Hepatocyte (in vitro differentiated cells): ENCODE results near the gene PEAK1. TPM values are rescaled to one million over a fixed set of nuclear protein-coding genes. Genes with fewer than 3 reads are reported as not detected.

Experiments
- DNase-seq: peaks from one replicate; pipeline ENCODE4 v3.0.0-alpha.2; 2016; ENCODE audit warnings: low spot score
- H2AFZ ChIP-seq: fragments of 200-600 bp; sonication (generic); 2 replicates; pipeline ENCODE4 v1.6.0; 2016; ENCODE audit warnings: antibody characterized with exemption, mild to moderate bottlenecking
- H3K27ac ChIP-seq: fragments of 200-600 bp; sonication (generic); 2 replicates; pipeline ENCODE4 v1.5.1; 2016; ENCODE audit warnings: mild to moderate bottlenecking
- H3K27me3 ChIP-seq: fragments of 200-600 bp; sonication (generic); 2 replicates; pipeline ENCODE4 v1.6.1; 2016
- H3K36me3 ChIP-seq: fragments of 200-600 bp; sonication (generic); replicated peaks from 2 replicates; pipeline ENCODE4 v1.5.1; 2016; ENCODE audit warnings: low read depth; ENCODE audit not compliant: insufficient read depth
- H3K4me1 ChIP-seq: fragments of 200-600 bp; sonication (generic); 2 replicates; pipeline ENCODE4 v1.5.1; 2016; ENCODE audit warnings: mild to moderate bottlenecking, moderate library complexity; ENCODE audit not compliant: insufficient read depth
- H3K4me2 ChIP-seq: fragments of 200-600 bp; sonication (generic); 2 replicates; pipeline ENCODE4 v1.6.0; 2016
- H3K4me3 ChIP-seq: fragments of 200-600 bp; sonication (generic); 2 replicates; pipeline ENCODE4 v1.5.1; 2016; ENCODE audit warnings: mild to moderate bottlenecking
- H3K79me2 ChIP-seq: fragments of 200-600 bp; sonication (generic); 2 replicates; pipeline ENCODE4 v1.6.0; 2017; ENCODE audit warnings: mild to moderate bottlenecking
- H3K9me2 ChIP-seq: fragments of 200-600 bp; sonication (generic); replicated peaks from 2 replicates; pipeline ENCODE4 v1.6.0; 2017; ENCODE audit warnings: mild to moderate bottlenecking; ENCODE audit not compliant: insufficient read depth
- H3K9me3 ChIP-seq: fragments of 200-600 bp; sonication (generic); 2 replicates; pipeline ENCODE4 v1.5.1; 2016; ENCODE audit warnings: low read depth, mild to moderate bottlenecking
- H4K20me1 ChIP-seq: fragments of 200-600 bp; sonication (generic); 2 replicates; pipeline ENCODE4 v1.6.0; 2016; ENCODE audit warnings: mild to moderate bottlenecking; ENCODE audit not compliant: insufficient read depth, poor library complexity, severe bottlenecking
- EZH2 ChIP-seq: fragments of 200-600 bp; sonication (generic); IDR thresholded peaks from 2 replicates; pipeline ENCODE4 v1.6.1; 2016; ENCODE audit warnings: antibody characterized with exemption, mild to moderate bottlenecking, borderline replicate concordance
- EZH2phosphoT487 ChIP-seq: fragments of 200-600 bp; sonication (generic); IDR thresholded peaks from one replicate; pipeline ENCODE4 v1.6.1; 2018; ENCODE audit warnings: antibody characterized with exemption, mild to moderate bottlenecking, low read depth, moderate library complexity; ENCODE audit not compliant: unreplicated experiment, severe bottlenecking
- WGBS: methylation state at CpG from one replicate; pipeline ENCODE4 v1.1.6; 2016; ENCODE audit warnings: low lambda C conversion rate; ENCODE audit errors: missing lambda C conversion rate; 5-methylcytosine and 5-hydroxymethylcytosine counted together
- polyA plus RNA-seq: library from polyadenylated mRNA; unstranded; fragments of >200 nt; fragmentation: Nextera tagmentation; extraction: Ambion mirVana; gene quantifications from 2 replicates; pipeline ENCODE4 v1.2.1, GENCODE V29; 2016
- total RNA-seq: library from RNA; depleted of rRNA; stranded (reverse); fragments of >200 nt; gene quantifications from 2 replicates; pipeline ENCODE4 v1.2.3, GENCODE V29; 2014
- TF ChIP-seq, protein P1 (sequence below): fragments of 200-600 bp; sonication (generic); IDR thresholded peaks from 2 replicates; pipeline ENCODE4 v1.5.1; 2016; ENCODE audit warnings: antibody characterized with exemption, mild to moderate bottlenecking; ENCODE audit not compliant: poor library complexity

PEAK1 gene
- total and polyA plus RNA-seq, 2 experiments from 2014 or later = 8.1 to 27.1 TPM

DNA sequence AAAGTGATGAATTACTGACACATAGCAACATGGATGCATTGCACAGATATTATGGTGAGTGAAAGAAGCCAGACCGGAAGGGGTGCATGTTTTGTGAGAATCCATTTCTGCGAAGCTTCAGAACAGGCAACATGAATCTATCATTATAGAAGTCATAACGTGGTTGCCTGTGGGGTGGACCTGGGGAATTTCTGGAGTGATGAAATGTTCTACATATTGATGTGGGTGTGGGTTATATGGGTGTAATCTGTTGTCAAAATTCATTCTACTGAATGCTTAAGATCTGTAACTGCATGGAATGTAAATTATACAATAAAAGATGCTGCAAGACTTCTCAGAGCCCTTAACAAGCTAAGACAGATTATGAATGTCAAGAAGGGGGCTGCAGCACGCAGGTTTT lies 323.8 kb downstream of the PEAK1 start:
- DNase-seq = no peak
- no peaks in the 10 kb centered on the region for H3K4me1 ChIP-seq
- WGBS = 63% methylated on average over 4 of the region's 4 CpGs
- TF ChIP-seq EZH2 (no peak), EZH2phosphoT487 (no peak)
- H2AFZ ChIP-seq = no peak overlapping the region
- H3K4me3 ChIP-seq = no peak overlapping the region
- H3K9me3 ChIP-seq = no peaks in the 10 kb centered on the region
- no peaks in the 10 kb centered on the region for H4K20me1 ChIP-seq
- H3K79me2 ChIP-seq = no peaks in the 10 kb centered on the region
- H3K27ac ChIP-seq = no peak overlapping the region
- H3K27me3 ChIP-seq = no peaks in the 10 kb centered on the region
- no peaks in the 10 kb centered on the region for H3K9me2 ChIP-seq
- H3K4me2 ChIP-seq = no peak overlapping the region
- H3K36me3 ChIP-seq = no peaks in the 10 kb centered on the region

DNA sequence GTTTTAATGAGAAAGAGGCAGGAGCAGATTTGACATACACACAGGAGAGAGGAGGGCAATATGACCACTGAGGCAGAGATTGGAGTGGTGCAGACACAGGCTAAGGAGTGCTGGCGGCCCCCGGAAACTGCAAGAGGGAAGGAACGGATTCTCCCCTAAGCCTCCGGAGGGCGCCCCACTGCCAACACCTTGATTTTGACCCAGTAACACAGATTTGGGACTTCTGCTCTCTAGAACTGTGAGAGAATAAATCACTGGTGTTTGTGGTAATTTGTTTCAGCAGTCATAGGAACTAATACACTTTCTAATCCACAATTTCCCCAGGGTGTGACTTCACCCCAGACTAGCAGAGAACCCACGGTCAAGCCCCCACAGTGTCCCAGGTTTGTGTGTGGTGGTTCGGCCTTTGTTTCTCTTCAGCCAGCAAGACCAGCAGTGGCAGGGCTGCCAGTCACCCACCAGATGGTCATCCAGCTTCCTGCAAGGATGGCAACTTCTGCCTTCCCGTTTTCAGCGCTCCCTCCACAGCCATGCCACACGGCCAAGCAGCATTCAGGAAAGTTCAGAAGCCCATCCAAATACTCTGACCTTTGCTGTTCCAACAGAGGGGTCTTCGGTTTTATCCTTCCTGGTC lies 325.4 kb downstream of the PEAK1 start:
- WGBS = 71% methylated on average over 11 of the region's 11 CpGs
- no peak overlapping the region for H3K27ac ChIP-seq
- no peaks in the 10 kb centered on the region for H3K27me3 ChIP-seq
- H2AFZ ChIP-seq = no peak overlapping the region
- no peaks in the 10 kb centered on the region for H3K9me2 ChIP-seq
- no peaks in the 10 kb centered on the region for H4K20me1 ChIP-seq
- no peaks in the 10 kb centered on the region for H3K79me2 ChIP-seq
- no peaks in the 10 kb centered on the region for H3K9me3 ChIP-seq
- DNase-seq = no peak
- H3K4me3 ChIP-seq = no peak overlapping the region
- H3K36me3 ChIP-seq = no peaks in the 10 kb centered on the region
- TF ChIP-seq EZH2phosphoT487 (no peak), EZH2 (no peak)
- TF ChIP-seq, protein P1, sequence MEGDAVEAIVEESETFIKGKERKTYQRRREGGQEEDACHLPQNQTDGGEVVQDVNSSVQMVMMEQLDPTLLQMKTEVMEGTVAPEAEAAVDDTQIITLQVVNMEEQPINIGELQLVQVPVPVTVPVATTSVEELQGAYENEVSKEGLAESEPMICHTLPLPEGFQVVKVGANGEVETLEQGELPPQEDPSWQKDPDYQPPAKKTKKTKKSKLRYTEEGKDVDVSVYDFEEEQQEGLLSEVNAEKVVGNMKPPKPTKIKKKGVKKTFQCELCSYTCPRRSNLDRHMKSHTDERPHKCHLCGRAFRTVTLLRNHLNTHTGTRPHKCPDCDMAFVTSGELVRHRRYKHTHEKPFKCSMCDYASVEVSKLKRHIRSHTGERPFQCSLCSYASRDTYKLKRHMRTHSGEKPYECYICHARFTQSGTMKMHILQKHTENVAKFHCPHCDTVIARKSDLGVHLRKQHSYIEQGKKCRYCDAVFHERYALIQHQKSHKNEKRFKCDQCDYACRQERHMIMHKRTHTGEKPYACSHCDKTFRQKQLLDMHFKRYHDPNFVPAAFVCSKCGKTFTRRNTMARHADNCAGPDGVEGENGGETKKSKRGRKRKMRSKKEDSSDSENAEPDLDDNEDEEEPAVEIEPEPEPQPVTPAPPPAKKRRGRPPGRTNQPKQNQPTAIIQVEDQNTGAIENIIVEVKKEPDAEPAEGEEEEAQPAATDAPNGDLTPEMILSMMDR = no peak
- no peak overlapping the region for H3K4me2 ChIP-seq
- no peaks in the 10 kb centered on the region for H3K4me1 ChIP-seq

- H3K27me3 ChIP-seq = no peaks in the 10 kb centered on the region
- H3K79me2 ChIP-seq = no peaks in the 10 kb centered on the region
- H4K20me1 ChIP-seq = no peaks in the 10 kb centered on the region
- TF ChIP-seq EZH2 (no peak), EZH2phosphoT487 (no peak)
- TF ChIP-seq, protein P1 = no peak
- H3K4me2 ChIP-seq = no peak overlapping the region
- WGBS = 94% methylated on average over 1 of the region's 1 CpG
- no peak overlapping the region for H3K27ac ChIP-seq
- no peak overlapping the region for H3K4me3 ChIP-seq
- H3K9me3 ChIP-seq = no peaks in the 10 kb centered on the region
- H3K9me2 ChIP-seq = no peaks in the 10 kb centered on the region
- no peaks in the 10 kb centered on the region for H3K4me1 ChIP-seq
- no peak overlapping the region for H2AFZ ChIP-seq
- no peak for DNase-seq
- H3K36me3 ChIP-seq = no peaks in the 10 kb centered on the region
Measured at GRCh38 chr15:77093436-77093835, 326.5 kb downstream of the PEAK1 start.

GRCh38 chr15:77091097-77091496 lies 328.8 kb downstream of the PEAK1 start:
- Histone ChIP-seq H3K27me3 (no peaks in the 10 kb centered on the region), H3K4me3 (no peak overlapping the region), H3K4me2 (no peak overlapping the region), H3K9me2 (no peaks in the 10 kb centered on the region), H3K36me3 (no peaks in the 10 kb centered on the region), H4K20me1 (no peaks in the 10 kb centered on the region), H2AFZ (no peak overlapping the region), H3K4me1 (no peaks in the 10 kb centered on the region), H3K27ac (no peak overlapping the region), H3K79me2 (no peaks in the 10 kb centered on the region), H3K9me3 (no peaks in the 10 kb centered on the region)
- WGBS = 92% methylated on average over 2 of the region's 2 CpGs
- DNase-seq = no peak
- TF ChIP-seq EZH2phosphoT487 (no peak), EZH2 (no peak)
- TF ChIP-seq, protein P1 = no peak
